HG03354 (cell line): Measurements from ENCODE around the gene PICK1.
"Not testable (repeated sequence)": the region's sequence is repeated elsewhere in the genome, so short reads cannot be mapped to it uniquely, and the experiment has no call there.

Experiments used
- ATAC-seq: cut with Tn5 transposase; IDR thresholded peaks from one replicate; pipeline ENCODE4 v1.9.1; 2021; ENCODE audit warnings: mild to moderate bottlenecking; ENCODE audit not compliant: unreplicated experiment, poor library complexity, severe bottlenecking

Gene PICK1

DNA sequence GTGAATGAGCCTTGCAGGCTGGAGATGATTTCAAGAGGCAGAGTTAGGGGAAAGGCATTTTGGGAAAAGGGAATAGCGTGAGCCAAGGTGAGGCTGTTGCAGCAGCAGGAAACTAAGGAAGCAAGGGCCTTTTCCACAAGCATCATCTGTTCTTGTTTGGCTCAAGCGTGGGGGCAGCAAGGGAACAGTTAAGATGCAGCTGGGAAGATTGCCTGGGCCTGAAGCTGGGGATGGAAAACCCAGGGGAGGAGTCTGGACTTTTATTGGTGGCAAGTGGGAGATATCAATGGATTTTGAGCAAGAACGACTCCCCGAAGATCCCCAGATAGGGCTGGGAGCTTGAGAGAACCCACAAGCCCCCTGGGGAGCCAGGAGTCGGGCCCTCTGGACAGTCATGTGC, 27.3 kb upstream of the PICK1 start:
- no peak for ATAC-seq

- ATAC-seq, result no peak
Observed at GRCh38 chr22:38030311-38031133, 26.7 kb upstream of the PICK1 start.

GRCh38 chr22:38031491-38031890, 25.7 kb upstream of the PICK1 start:
- no peak for ATAC-seq

DNA sequence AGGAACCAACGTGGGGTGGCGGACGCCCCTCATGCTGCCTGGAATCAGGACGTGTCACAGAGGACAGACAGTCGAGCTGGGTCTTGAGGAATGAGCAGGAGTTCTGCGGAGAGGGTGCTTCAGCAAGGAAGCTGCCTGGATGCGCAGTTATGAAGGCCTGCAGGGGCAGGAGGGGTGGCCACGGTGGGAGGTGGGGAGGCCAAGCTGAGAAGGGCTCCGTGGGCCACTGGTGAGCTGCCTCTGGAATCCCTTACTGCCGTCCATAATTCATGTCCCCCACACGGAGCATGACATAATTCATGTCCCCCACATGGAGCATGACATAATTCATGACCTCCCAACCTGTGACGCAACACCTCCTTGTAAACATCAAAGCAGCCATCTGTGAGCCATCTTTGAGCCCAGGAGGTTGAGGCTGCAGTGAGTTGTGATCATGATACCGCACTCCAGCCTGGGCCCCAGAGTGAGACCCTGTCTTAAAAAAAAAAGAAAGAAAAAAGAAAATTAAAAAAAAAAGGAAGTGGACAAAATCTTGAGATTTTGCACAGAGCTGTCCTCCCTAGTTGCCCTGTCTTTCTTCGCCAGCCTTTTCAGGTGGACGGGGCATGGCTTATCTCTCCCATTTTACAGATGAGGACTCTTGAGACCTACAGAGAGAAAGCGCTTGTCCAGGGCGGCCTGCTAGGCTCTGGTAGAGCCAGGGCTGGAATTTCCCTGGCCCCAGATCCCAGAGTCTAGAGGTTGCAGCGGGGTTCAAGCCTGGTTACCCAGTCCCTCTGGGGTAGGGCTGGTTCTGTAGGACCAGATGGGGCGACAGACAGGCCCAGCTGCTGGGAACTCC, 24.3 kb upstream of the PICK1 start:
- ATAC-seq, result no peak

DNA sequence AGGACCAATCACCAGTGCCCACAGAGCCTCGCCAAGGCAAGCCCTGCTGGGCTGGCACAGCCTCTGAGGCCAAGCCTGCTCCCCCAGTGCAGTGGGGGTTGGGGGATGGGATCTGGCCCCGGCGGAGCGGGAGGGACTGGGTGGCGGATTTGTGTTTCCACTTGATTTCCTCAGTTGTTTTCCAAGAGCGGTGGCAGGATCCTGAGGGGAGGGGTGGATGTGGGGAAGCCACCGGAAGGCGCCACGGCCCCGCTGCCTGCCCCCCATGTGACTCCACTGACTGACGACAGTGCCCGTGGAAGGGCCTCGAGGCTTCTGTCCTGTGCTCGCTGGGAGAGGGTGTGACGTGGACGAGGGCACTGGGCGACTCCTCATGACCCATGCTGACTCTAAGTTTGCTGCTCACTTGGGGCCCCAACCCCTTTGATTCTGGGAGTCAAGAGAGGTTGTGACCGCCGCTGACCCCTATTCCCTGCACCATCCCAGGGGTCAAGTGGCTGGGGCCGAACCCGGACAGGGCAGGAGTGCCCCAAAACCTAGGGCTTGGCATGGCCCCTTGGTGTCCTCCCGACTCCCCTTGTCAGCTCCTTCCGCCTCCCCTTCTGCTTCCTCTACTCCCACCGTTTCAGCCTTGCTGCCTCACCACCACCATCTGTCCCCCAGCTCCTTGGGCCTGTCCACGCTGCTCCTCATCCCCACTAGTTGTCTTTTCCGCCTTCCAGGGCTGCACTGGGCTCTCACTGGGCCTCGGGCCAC, 23.5 kb upstream of the PICK1 start:
- ATAC-seq, result no peak

GRCh38 chr22:38034278-38034882, 22.8 kb upstream of the PICK1 start:
- no peak for ATAC-seq

DNA sequence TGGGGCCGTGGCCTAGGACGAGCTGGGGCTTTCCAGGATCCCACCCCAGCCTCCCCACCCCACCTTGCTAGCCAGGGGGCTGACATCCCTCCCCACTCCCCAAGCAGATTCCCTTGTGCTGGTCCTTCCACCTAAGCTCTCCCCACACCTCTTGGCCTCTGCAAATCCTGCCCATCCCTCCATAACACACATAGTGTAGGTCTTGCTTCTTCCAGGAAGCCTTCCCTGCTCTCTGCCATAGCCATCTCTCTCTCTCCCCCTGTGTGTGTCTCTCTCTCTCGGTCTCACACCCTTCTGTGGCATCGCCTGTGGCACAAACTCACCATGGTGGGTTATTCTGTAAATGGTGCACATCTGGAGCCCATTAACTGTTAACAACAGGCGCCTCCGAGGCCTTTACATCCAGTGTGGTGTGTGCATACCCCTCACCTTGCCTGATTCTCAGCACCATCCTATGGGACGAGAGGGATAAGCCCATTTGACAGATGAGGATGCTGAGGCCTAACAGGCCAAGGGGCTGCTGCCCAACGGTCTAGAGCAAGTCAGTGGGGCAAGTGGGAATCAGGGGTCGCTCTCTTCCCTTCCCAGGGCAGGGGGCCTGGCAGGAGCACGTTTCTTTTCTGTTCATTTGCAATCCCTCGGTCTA, 22.2 kb upstream of the PICK1 start:
- no peak for ATAC-seq

GRCh38 chr22:38035530-38035885, 21.7 kb upstream of the PICK1 start:
- ATAC-seq, result no peak

DNA sequence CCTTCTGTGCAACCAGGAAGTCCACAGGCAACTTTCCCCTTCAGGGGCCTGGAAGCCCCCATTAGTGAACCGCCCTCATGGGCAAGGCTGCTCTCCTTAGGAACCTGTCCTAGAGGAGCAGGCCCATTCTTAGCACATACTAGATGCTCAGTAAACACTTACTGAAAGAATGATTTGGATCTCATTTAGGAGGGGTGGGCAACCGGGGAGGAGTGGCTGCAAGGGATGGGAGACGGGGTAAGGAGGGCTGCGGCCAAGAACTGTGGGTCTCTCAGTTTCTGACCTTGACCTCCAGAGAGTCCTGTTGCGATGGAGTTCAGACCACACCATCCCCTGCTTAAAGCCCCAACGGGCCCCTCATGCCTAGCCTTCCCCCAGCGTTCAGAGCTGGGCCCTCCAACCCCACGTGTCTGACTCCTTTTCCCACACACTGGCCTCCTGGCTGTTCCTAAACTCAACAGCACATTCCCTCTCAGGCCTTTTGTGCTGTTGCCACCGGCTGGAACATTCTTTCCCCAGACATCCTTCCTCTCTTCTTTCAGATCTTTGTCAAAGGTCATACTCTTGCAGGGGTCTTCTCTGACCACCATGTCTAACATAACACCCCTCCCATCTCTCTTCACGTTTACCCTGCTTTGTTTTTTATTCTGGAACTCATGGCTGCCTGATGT, 20.7 kb upstream of the PICK1 start:
- ATAC-seq, result no peak

DNA sequence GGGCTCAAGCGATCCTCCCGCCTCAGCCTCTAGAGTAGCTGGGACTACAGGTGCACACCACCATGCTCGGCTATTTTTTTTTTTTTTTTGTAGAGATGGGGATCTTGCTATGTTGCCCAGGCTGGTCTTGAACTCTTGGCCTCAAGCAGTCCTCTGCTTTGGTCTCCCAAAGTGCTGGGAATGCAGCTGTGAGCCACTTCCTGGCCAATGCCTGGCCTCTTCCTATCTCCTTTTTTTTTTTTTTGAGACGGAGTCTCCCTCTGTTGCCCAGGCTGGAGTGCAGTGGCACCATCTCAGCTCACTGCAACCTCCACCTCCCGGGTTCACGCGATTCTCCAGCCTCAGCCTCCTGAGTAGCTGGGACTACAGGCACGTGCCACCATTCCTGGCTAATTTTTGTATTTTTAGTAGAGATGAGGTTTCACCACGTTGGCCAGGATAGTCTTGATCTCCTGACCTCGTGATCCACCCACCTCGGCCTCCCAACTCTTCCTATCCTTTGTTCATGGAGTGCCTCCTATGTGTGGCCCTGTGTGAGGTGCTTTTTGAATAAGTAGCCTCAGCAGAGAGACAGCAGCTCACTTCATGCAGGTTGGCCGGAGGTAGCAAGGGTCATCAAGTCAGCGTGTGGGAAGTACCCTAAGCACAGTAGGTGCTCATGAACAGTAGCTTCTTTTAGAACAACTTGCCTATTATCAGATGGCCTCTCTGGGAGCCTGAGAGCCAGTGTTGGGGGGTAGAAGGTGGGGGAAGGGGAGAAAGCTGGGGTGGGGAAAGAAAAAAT, 19.6 kb upstream of the PICK1 start:
- not testable (repeated sequence) for ATAC-seq

- no peak for ATAC-seq
Observed at GRCh38 chr22:38038426-38038825, 18.8 kb upstream of the PICK1 start.

DNA sequence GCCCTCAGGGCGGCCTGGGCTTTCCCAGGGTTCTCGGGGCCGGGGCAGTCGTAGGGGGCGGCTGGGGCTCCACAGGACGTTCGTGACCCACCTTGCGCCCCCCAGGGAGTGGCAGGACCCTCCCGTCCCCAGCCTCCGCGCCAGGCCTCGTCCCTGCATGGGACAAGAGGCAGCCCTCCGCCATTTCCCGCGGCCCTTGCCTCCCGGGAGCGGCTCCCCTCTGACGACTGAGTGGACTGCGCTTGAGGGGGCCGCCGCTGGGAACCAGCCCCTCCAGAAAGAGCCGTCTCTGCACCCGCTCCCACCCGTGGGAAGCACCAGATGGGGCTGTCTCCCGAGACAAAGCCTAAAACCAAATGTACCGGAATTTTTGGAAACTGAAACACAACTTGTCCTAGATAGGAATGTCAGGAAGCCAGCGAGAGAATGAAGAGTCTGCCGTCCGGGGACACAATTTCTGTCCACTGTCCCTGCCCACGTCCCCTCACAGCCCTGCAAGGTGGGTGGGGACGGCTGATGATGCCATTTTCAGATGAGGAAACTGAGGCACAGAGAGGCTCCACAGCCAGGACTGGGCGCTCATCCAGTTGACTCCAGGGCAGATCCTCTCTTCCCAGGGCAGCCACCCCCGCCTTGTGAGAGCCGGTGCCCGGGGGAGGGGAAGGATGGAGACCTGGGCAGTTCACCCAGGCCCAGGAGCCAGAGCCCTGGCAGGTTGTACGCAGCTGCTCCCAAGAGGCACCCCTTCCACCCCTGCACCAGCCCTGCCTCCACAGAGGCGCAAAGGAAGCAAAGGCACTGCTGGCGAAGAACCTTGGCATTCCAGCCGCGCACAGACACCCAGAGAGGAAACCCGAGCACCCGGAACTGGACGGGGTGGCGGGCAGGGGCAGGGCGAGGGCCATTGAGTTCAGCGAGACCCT, 18.1 kb upstream of the PICK1 start:
- no peak for ATAC-seq

GRCh38 chr22:38040953-38041759, 16.0 kb upstream of the PICK1 start:
- no peak for ATAC-seq

- no peak for ATAC-seq
Observed at GRCh38 chr22:38041760-38042487, 15.3 kb upstream of the PICK1 start.

- no peak for ATAC-seq
Observed at GRCh38 chr22:38042488-38042790, 14.8 kb upstream of the PICK1 start.
